WTC11 (cell line): ENCODE measurements around the gene HIP1.
"Not testable (repeated sequence)": the region's sequence is repeated elsewhere in the genome, so short reads cannot be mapped to it uniquely, and the experiment has no call there.

Source experiments
- CTCF ChIP-seq: fragments of 200-600 bp; IDR thresholded peaks from 2 replicates; pipeline ENCODE4 v1.8.0; 2022; ENCODE audit warnings: antibody characterized with exemption
- ELF4 ChIP-seq: sonication (generic); formaldehyde crosslinking; IDR thresholded peaks from 2 replicates; pipeline ENCODE4 v1.8.1; 2022; ENCODE audit warnings: low read depth, mild to moderate bottlenecking, moderate library complexity, missing genetic modification reagents
- FOXK1 ChIP-seq: sonication (generic); formaldehyde crosslinking; IDR thresholded peaks from 2 replicates; pipeline ENCODE4 v1.8.0; 2022; ENCODE audit warnings: mild to moderate bottlenecking, moderate library complexity, missing genetic modification reagents
- GABPB1 ChIP-seq: sonication (generic); formaldehyde crosslinking; IDR thresholded peaks from 2 replicates; pipeline ENCODE4 v1.8.1; 2023; ENCODE audit warnings: mild to moderate bottlenecking, missing genetic modification reagents
- KAT7 ChIP-seq: sonication (generic); formaldehyde crosslinking; IDR thresholded peaks from 2 replicates; pipeline ENCODE4 v1.8.1; 2023; ENCODE audit warnings: missing genetic modification reagents, mild to moderate bottlenecking, borderline replicate concordance
- ZNF138 ChIP-seq: sonication (generic); formaldehyde crosslinking; conservative IDR thresholded peaks from 2 replicates; pipeline ENCODE4 v1.8.1; 2022; ENCODE audit warnings: mild to moderate bottlenecking, moderate library complexity, missing genetic modification reagents
- ZNF396 ChIP-seq: fragments of 250-450 bp; sonication (Bioruptor Pico); IDR thresholded peaks from 2 replicates; pipeline ENCODE4 v1.8.0; 2021; ENCODE audit warnings: mild to moderate bottlenecking, moderate library complexity, borderline replicate concordance
- TF ChIP-seq, protein P1 (sequence below): sonication (generic); formaldehyde crosslinking; IDR thresholded peaks from 2 replicates; pipeline ENCODE4 v1.8.0; 2022; ENCODE audit warnings: mild to moderate bottlenecking, missing genetic modification reagents
- TF ChIP-seq, protein P2 (sequence below): sonication (generic); formaldehyde crosslinking; IDR thresholded peaks from 2 replicates; pipeline ENCODE4 v1.8.0; 2023; ENCODE audit warnings: mild to moderate bottlenecking, missing genetic modification reagents

GRCh38 chr7:75521727-75522126 is 217.0 kb downstream of the HIP1 start:
- not testable (repeated sequence) for TF ChIP-seq CTCF; ELF4; ZNF396 (CRISPR knock-in tag); GABPB1; FOXK1; ZNF138 (CRISPR knock-in tag); KAT7 (CRISPR knock-in tag)
- TF ChIP-seq, protein P1, sequence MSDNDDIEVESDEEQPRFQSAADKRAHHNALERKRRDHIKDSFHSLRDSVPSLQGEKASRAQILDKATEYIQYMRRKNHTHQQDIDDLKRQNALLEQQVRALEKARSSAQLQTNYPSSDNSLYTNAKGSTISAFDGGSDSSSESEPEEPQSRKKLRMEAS (CRISPR knock-in tag) = not testable (repeated sequence)
- TF ChIP-seq, protein P2, sequence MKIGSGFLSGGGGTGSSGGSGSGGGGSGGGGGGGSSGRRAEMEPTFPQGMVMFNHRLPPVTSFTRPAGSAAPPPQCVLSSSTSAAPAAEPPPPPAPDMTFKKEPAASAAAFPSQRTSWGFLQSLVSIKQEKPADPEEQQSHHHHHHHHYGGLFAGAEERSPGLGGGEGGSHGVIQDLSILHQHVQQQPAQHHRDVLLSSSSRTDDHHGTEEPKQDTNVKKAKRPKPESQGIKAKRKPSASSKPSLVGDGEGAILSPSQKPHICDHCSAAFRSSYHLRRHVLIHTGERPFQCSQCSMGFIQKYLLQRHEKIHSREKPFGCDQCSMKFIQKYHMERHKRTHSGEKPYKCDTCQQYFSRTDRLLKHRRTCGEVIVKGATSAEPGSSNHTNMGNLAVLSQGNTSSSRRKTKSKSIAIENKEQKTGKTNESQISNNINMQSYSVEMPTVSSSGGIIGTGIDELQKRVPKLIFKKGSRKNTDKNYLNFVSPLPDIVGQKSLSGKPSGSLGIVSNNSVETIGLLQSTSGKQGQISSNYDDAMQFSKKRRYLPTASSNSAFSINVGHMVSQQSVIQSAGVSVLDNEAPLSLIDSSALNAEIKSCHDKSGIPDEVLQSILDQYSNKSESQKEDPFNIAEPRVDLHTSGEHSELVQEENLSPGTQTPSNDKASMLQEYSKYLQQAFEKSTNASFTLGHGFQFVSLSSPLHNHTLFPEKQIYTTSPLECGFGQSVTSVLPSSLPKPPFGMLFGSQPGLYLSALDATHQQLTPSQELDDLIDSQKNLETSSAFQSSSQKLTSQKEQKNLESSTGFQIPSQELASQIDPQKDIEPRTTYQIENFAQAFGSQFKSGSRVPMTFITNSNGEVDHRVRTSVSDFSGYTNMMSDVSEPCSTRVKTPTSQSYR = not testable (repeated sequence)
